GM12878 (cell line): ENCODE measurements around the gene PPCS. TPM values are rescaled to one million over a fixed set of nuclear protein-coding genes. Genes with fewer than 3 reads are reported as not detected.

Experiments
- ATAC-seq: fragments of 200-7000 bp; cut with Tn5 transposase; 3 replicates; pipeline ENCODE4 v1.9.1; 2020; ENCODE audit warnings: mild to moderate bottlenecking, moderate library complexity
- BruUV-seq: library from RNA; stranded (reverse); fragments of 400-500 nt; replicated peaks from 2 replicates; lab custom pipeline; 2021; lab: Mats Ljungman, UMichigan
- CTCF ChIA-PET: fragments of 300-600 bp; sonication (Branson Sonifier 250); formaldehyde crosslinking; extraction: SDS; loops from one replicate; lab custom pipeline; 2021; ENCODE audit warnings: inconsistent platforms; lab: Yijun Ruan, JAX
- POLR2A ChIA-PET: fragments of 350-600 bp; formaldehyde crosslinking; extraction: SDS; loops from one replicate; lab custom pipeline; 2021; ENCODE audit warnings: inconsistent platforms; lab: Charles Lee
- RAD21 ChIA-PET: fragments of 300-600 bp; sonication (Branson Sonifier 250); formaldehyde crosslinking; loops from one replicate; lab custom pipeline; 2023; ENCODE audit warnings: antibody characterized with exemption; ENCODE audit not compliant: unreplicated experiment; lab: Charles Lee
- SMC1A ChIA-PET: fragments of 300-600 bp; sonication (Branson Sonifier 250); formaldehyde crosslinking; loops from one replicate; lab custom pipeline; 2023; ENCODE audit not compliant: unreplicated experiment, uncharacterized antibody; lab: Charles Lee
- DNase-seq: peaks from one replicate; pipeline ENCODE4 v3.0.0-alpha.2; 2011; ENCODE audit warnings: low read depth, low spot score
- FAIRE-seq: peaks from 3 replicates; lab custom pipeline; 2011; peaks lifted over from hg19 to GRCh38; lab: Jason Lieb, UNC
- H2AFZ ChIP-seq: 2 replicates; pipeline ENCODE4 v1.6.0; 2011; ENCODE audit warnings: low read depth, low read length, control low read depth; ENCODE audit not compliant: control insufficient read depth
- H3K27ac ChIP-seq: 2 replicates; pipeline ENCODE4 v1.5.1; 2011; ENCODE audit warnings: control low read depth; ENCODE audit not compliant: control insufficient read depth, insufficient read depth
- H3K27me3 ChIP-seq, 2 experiments: replicated peaks in 1 of 2; 2 replicates each; pipeline versions ENCODE4 v1.6.0 to v1.6.1; 2011; ENCODE audit warnings: low read length in 1 of 2; ENCODE audit not compliant: control insufficient read depth in 2 of 2, insufficient read depth in 2 of 2
- H3K36me3 ChIP-seq, 2 experiments: 2 replicates each; pipeline ENCODE4 v1.5.1; 2011; ENCODE audit warnings: low read length in 1 of 2; ENCODE audit not compliant: control insufficient read depth in 2 of 2, insufficient read depth in 2 of 2
- H3K4me1 ChIP-seq: 2 replicates; pipeline ENCODE4 v1.6.1; 2011; ENCODE audit warnings: mild to moderate bottlenecking, low read length, moderate library complexity, mixed read lengths; ENCODE audit not compliant: control insufficient read depth, insufficient read depth
- H3K4me2 ChIP-seq: 2 replicates; pipeline ENCODE4 v1.6.0; 2011; ENCODE audit warnings: control low read depth; ENCODE audit not compliant: control insufficient read depth, insufficient read depth
- H3K4me3 ChIP-seq: fragments of 200-600 bp; sonication (generic); 2 replicates; pipeline ENCODE4 v1.5.1; 2016
- H3K79me2 ChIP-seq: 2 replicates; pipeline ENCODE4 v1.6.0; 2011; ENCODE audit warnings: low read length; ENCODE audit not compliant: control insufficient read depth, insufficient read depth
- H3K9ac ChIP-seq: 2 replicates; pipeline ENCODE4 v1.8.0; 2011; ENCODE audit warnings: low read length, control low read depth, mixed read lengths; ENCODE audit not compliant: control insufficient read depth, insufficient read depth
- H3K9me3 ChIP-seq: replicated peaks from 3 replicates; pipeline ENCODE4 v1.5.1; 2011; ENCODE audit warnings: mild to moderate bottlenecking, low read length; ENCODE audit not compliant: control insufficient read depth, insufficient read depth
- H4K20me1 ChIP-seq: 2 replicates; pipeline ENCODE4 v1.6.0; 2011; ENCODE audit not compliant: control insufficient read depth, insufficient read depth
- CBX5 ChIP-seq: sonication (generic); IDR thresholded peaks from 2 replicates; pipeline ENCODE4 v1.6.1; 2016; ENCODE audit warnings: low read depth, moderate library complexity, mild to moderate bottlenecking, inconsistent platforms
- CEBPB ChIP-seq, 2 experiments: fragments of 150-350 bp in 1 of 2; IDR thresholded peaks; 2 replicates each; pipeline ENCODE4 v1.6.1; 2012 to 2014; ENCODE audit warnings: low read depth in 2 of 2, low read length in 2 of 2, borderline replicate concordance in 1 of 2, inconsistent platforms in 1 of 2
- CEBPZ ChIP-seq: fragments of 150-350 bp; IDR thresholded peaks from 2 replicates; pipeline ENCODE4 v1.6.1; 2016; ENCODE audit warnings: low read depth, low read length
- E4F1 ChIP-seq: fragments of 450-650 bp; IDR thresholded peaks from 2 replicates; pipeline ENCODE4 v1.6.1; 2018; ENCODE audit warnings: borderline replicate concordance, mild to moderate bottlenecking; ENCODE audit not compliant: partially characterized antibody
- FOXK2 ChIP-seq: fragments of 450-650 bp; IDR thresholded peaks from 2 replicates; pipeline ENCODE4 v1.6.1; 2017; ENCODE audit warnings: mild to moderate bottlenecking, moderate library complexity
- HCFC1 ChIP-seq: fragments of 150-350 bp; IDR thresholded peaks from 2 replicates; pipeline ENCODE4 v1.6.1; 2014; ENCODE audit warnings: low read length
- NFIC ChIP-seq: IDR thresholded peaks from 2 replicates; pipeline ENCODE4 v1.6.1; 2012; ENCODE audit warnings: low read depth, mild to moderate bottlenecking, inconsistent platforms, low read length, moderate library complexity
- NFYA ChIP-seq: IDR thresholded peaks from 2 replicates; pipeline ENCODE4 v1.6.1; 2011; ENCODE audit warnings: low read depth, mild to moderate bottlenecking, low read length, improper control_type of control experiment, borderline replicate concordance
- PAX5 ChIP-seq: IDR thresholded peaks from 2 replicates; pipeline ENCODE4 v1.6.1; 2011; ENCODE audit warnings: low read depth, low read length, borderline replicate concordance
- POU2F2 ChIP-seq: IDR thresholded peaks from 3 replicates; pipeline ENCODE4 v1.6.1; 2011; ENCODE audit warnings: low read depth, mild to moderate bottlenecking, low read length, borderline replicate concordance
- SIN3A ChIP-seq: IDR thresholded peaks from 2 replicates; pipeline ENCODE4 v1.6.1; 2012; ENCODE audit warnings: low read depth, low read length, improper control_type of control experiment
- SP1 ChIP-seq: IDR thresholded peaks from one replicate; pipeline ENCODE4 v1.6.1; 2011; ENCODE audit warnings: low read depth, low read length
- TCF7 ChIP-seq: IDR thresholded peaks from 2 replicates; pipeline ENCODE4 v1.6.1; 2014; ENCODE audit warnings: antibody characterized with exemption, borderline replicate concordance
- ZNF687 ChIP-seq: fragments of 450-650 bp; IDR thresholded peaks from 2 replicates; pipeline ENCODE4 v1.6.1; 2017; ENCODE audit warnings: mild to moderate bottlenecking, moderate library complexity
- ZZZ3 ChIP-seq: IDR thresholded peaks from 2 replicates; pipeline ENCODE4 v1.6.1; 2011; ENCODE audit warnings: low read depth; ENCODE audit not compliant: control insufficient read depth, insufficient read length
- WGBS: methylation state at CpG from one replicate; pipeline ENCODE4 v1.1.6; 2016; ENCODE audit warnings: low lambda C conversion rate; ENCODE audit not compliant: insufficient replicate concordance, insufficient coverage; ENCODE audit errors: missing lambda C conversion rate; 5-methylcytosine and 5-hydroxymethylcytosine counted together
- in situ Hi-C: fragments of 300-500 bp; cut with MboI; formaldehyde crosslinking; loops from 9 replicates; pipeline ENCODE4 v1.14.3; 2018; ENCODE audit warnings: mixed read lengths
- intact Hi-C: fragments of 100-400 bp; cut with micrococcal nuclease; formaldehyde crosslinking; loops from one replicate; pipeline ENCODE4 v1.14.2; 2022; ENCODE audit not compliant: unreplicated experiment
- polyA plus RNA-seq, 11 experiments: library from polyadenylated mRNA; depleted of rRNA in 4 of 11; unstranded in 6 of 11; stranded (reverse) in 5 of 11; fragments of >200 nt; fragmentation: Nextera tagmentation in 4 of 11; fragmentation: Illumina TruSeq in 1 of 11; extraction: Ambion mirVana in 4 of 11; extraction: Trizol in 1 of 11; gene quantifications; 1 replicate in 1 of 11; 2 replicates in 10 of 11; pipeline versions ENCODE4 v1.2.1 to v1.2.3, GENCODE V29; 2011 to 2016; ENCODE audit warnings: inconsistent platforms in 2 of 11, missing spikeins in 2 of 11, low read depth in 1 of 11
- total RNA-seq, 4 experiments: library from RNA; depleted of rRNA in 3 of 4; stranded (reverse); fragments of >200 nt in 3 of 4; fragmentation: Illumina TruSeq in 1 of 4; extraction: Trizol in 1 of 4; gene quantifications; 2 replicates each; pipeline versions ENCODE4 v1.2.1 to v1.2.3, GENCODE V29; 2013 to 2021

Gene PPCS
- total and polyA plus RNA-seq, 10 of the 15 experiments (the other 5 are each of a cell fraction or from before 2014, with no cell fraction given): 35.6 to 79.4 (median 51.9) TPM

- DNase-seq: no peak
- intact Hi-C loops (loop anchor here (5.0 to 10.0 kb wide), 2 partner anchors 221 to 286 kb away; partner anchors contain the start of gene YBX1), in situ Hi-C loops (no loop called here)
- no peak for ATAC-seq
- POLR2A ChIA-PET: interaction anchor here (0.6 kb wide), 2 partner anchors 60 to 451 kb away, joined by 3 read pairs; no protein-coding TSS in a partner anchor
- H3K4me1 ChIP-seq: peaks cover 5% of the 10 kb centered on the region; the same call in 1 of the 2 replicates
- H4K20me1 ChIP-seq: no peaks in the 10 kb centered on the region
- no peak for FAIRE-seq
- no peak overlapping the region for H3K9ac ChIP-seq
- H3K4me3 ChIP-seq: no peak overlapping the region
- RAD21 ChIA-PET: no interaction called here
- no peaks in the 10 kb centered on the region for H3K27me3 ChIP-seq
- H3K79me2 ChIP-seq: peaks cover 20% of the 10 kb centered on the region
- no peak overlapping the region for H3K4me2 ChIP-seq
- TF ChIP-seq CEBPZ (no peak), HCFC1 (no peak), SIN3A (no peak), SP1 (no peak), TCF7 (no peak), NFIC (no peak), FOXK2 (no peak), PAX5 (no peak), NFYA (no peak), E4F1 (no peak), ZZZ3 (no peak), ZNF687 (no peak), CBX5 (no peak), POU2F2 (no peak), CEBPB (IDR thresholded peaks at IDR 0.05; ENCODE audit: borderline replicate concordance in 1 of 2, low read depth in 2 of 2, low read length in 2 of 2) (no peak)
- BruUV-seq: no TSS peak
- CTCF ChIA-PET: no interaction called here
- no peak overlapping the region for H3K27ac ChIP-seq
- no peak overlapping the region for H2AFZ ChIP-seq
- peaks cover 0 to 8% of the 10 kb centered on the region in 2 experiments; a peak in 1 of 4 replicates for H3K36me3 ChIP-seq
- SMC1A ChIA-PET: interaction anchor here (1.5 kb wide), 1 partner anchor 12 kb away, joined by 5 read pairs; no protein-coding TSS in a partner anchor
- no peaks in the 10 kb centered on the region for H3K9me3 ChIP-seq
- 89% methylated on average over 2 of the region's 2 CpGs for WGBS
These were observed 4.9 kb downstream of the PPCS start for GRCh38 chr1:42461196-42461595.
